Common myeloid progenitor, CD34-positive (primary cell): ENCODE results near the gene ATXN1.

Experiments used
- CTCF ChIA-PET: fragments of 350-600 bp; sonication (Branson Sonifier 250); formaldehyde crosslinking; loops from one replicate; lab custom pipeline; 2021; ENCODE audit warnings: antibody characterized with exemption; lab: Charles Lee
- POLR2A ChIA-PET: fragments of 350-600 bp; sonication (Branson Sonifier 250); formaldehyde crosslinking; loops from one replicate; lab custom pipeline; 2021; ENCODE audit warnings: antibody characterized with exemption; lab: Charles Lee
- DNase-seq, 3 donors: peaks; one replicate each; pipeline versions ENCODE4 v3.0.0 to v3.0.0-alpha.2; 2013
- H3K27ac ChIP-seq, 2 experiments: 1 replicate in 1 of 2; 2 replicates in 1 of 2; pipeline ENCODE4 v1.7.0; 2013; ENCODE audit warnings: inconsistent platforms in 2 of 2, low read length in 2 of 2, mild to moderate bottlenecking in 2 of 2, low read depth in 1 of 2, moderate library complexity in 1 of 2; ENCODE audit not compliant: severe bottlenecking in 2 of 2, insufficient read depth in 1 of 2, poor library complexity in 1 of 2
- H3K27me3 ChIP-seq, 5 experiments: replicated peaks in 2 of 5; 1 replicate in 3 of 5; 2 replicates in 2 of 5; pipeline versions ENCODE4 v1.6.1 to v1.7.0; 2013; ENCODE audit warnings: low read length in 4 of 5, mild to moderate bottlenecking in 2 of 5, moderate library complexity in 2 of 5, inconsistent platforms in 1 of 5; ENCODE audit not compliant: insufficient read depth in 5 of 5, control insufficient read depth in 4 of 5
- H3K36me3 ChIP-seq, 4 experiments: 1 replicate in 2 of 4; 2 replicates in 2 of 4; pipeline versions ENCODE4 v1.6.1 to v1.7.0; 2013; ENCODE audit warnings: low read length in 3 of 4, control low read depth in 1 of 4, mild to moderate bottlenecking in 1 of 4; ENCODE audit not compliant: control insufficient read depth in 4 of 4, insufficient read depth in 4 of 4
- H3K4me1 ChIP-seq, 4 experiments: 1 replicate in 3 of 4; 2 replicates in 1 of 4; pipeline versions ENCODE4 v1.6.1 to v1.7.1; 2013; ENCODE audit warnings: low read length in 3 of 4, mild to moderate bottlenecking in 3 of 4, control low read depth in 1 of 4, inconsistent platforms in 1 of 4, moderate library complexity in 1 of 4; ENCODE audit not compliant: control insufficient read depth in 4 of 4, insufficient read depth in 4 of 4; ENCODE audit errors: control extremely low read depth in 1 of 4
- H3K4me3 ChIP-seq, 7 experiments: 1 replicate in 4 of 7; 2 replicates in 3 of 7; pipeline versions ENCODE4 v1.5.1 to v1.7.0; 2013; ENCODE audit warnings: mild to moderate bottlenecking in 7 of 7, low read length in 6 of 7, moderate library complexity in 6 of 7, inconsistent platforms in 2 of 7, low read depth in 2 of 7, control low read depth in 1 of 7; ENCODE audit not compliant: insufficient read depth in 4 of 7, control insufficient read depth in 1 of 7; ENCODE audit errors: extremely low read depth in 1 of 7
- H3K9me3 ChIP-seq, 5 experiments: 1 replicate in 4 of 5; 2 replicates in 1 of 5; pipeline versions ENCODE4 v1.6.1 to v1.7.1; 2013; ENCODE audit warnings: low read length in 4 of 5, mild to moderate bottlenecking in 2 of 5, inconsistent platforms in 1 of 5, low read depth in 1 of 5, moderate library complexity in 1 of 5; ENCODE audit not compliant: control insufficient read depth in 4 of 5, insufficient read depth in 2 of 5; ENCODE audit errors: control extremely low read depth in 1 of 5
- WGBS: methylation state at CpG from one replicate; pipeline ENCODE4 v1.1.5; 2013; ENCODE audit not compliant: insufficient coverage; 5-methylcytosine and 5-hydroxymethylcytosine counted together

ATXN1 gene

DNA sequence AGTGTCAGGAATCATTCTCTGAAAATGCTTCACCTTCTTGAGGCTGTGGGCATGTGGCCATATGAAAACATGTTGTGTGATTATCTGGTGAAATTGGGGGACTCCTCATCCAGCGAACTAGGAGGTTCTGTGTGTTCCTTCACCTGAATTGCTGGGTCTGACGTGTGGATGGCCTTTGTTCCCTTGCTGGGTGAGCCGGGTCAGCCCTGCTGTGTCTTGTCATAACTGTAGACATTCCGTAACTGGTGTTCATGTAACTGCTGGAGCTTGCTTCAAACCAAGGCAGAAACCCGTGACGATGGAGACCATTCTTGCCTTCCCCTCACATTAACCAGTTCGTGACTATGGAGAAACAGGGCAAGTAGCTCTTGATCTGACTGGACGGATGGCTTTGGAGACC, 399.4 kb downstream of the ATXN1 start:
- CTCF ChIA-PET = no interaction called here
- Histone ChIP-seq H3K36me3 (peaks cover 0 to 5% (median 0%) of the 10 kb centered on the region in 4 experiments), H3K27me3 (no peaks in the 10 kb centered on the region), H3K27ac (no peak overlapping the region), H3K4me1 (no peaks in the 10 kb centered on the region), H3K4me3 (no peak overlapping the region), H3K9me3 (no peaks in the 10 kb centered on the region)
- WGBS = 89% methylated on average over 7 of the region's 8 CpGs
- DNase-seq = no peak
- POLR2A ChIA-PET = no interaction called here

DNA sequence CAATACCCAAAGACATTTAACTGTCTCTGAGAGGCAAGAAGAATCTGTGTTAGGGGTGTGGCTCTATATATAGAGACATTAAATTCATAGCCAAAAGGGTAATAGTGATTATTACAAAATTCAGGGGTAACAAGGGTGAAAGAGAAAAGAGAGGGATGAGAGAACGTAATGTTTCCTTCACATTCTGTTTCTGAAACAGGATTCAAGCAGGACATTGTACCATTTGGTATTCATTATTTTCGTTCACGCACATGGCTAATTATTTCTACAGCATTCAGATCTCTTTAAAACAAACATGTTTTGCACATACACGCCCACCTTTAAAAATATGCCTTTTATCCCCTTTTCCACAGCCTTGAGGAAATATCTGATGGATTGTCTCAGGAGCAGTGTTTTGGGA, 400.1 kb downstream of the ATXN1 start:
- no peak overlapping the region for H3K4me3 ChIP-seq
- ChIA-PET POLR2A (no interaction called here), CTCF (no interaction called here)
- DNase-seq = no peak
- no peaks in the 10 kb centered on the region for H3K27me3 ChIP-seq
- peaks cover 0 to 5% (median 0%) of the 10 kb centered on the region in 4 experiments for H3K36me3 ChIP-seq
- no peaks in the 10 kb centered on the region for H3K9me3 ChIP-seq
- 100% methylated on average over 2 of the region's 4 CpGs for WGBS
- no peaks in the 10 kb centered on the region for H3K4me1 ChIP-seq
- no peak overlapping the region for H3K27ac ChIP-seq

DNA sequence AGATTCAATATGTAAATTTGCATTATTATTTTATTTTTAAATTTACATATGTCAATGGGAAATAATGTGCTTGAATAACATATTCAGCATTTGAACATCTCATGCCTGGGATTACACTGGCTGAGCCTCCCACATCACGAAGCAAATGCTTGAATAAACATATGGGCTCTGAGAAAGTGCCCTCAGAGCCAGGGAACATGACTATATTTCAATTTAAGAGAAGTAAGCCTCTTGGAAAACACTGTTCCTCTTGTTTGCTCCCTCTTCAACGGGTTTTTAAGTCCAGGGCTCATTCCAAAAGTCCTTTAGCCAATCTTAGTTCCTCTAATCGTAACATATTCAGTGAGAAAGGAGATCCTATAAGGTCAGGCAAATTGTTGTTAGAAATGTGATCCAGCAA, 400.9 kb downstream of the ATXN1 start:
- Histone ChIP-seq H3K4me1 (no peaks in the 10 kb centered on the region), H3K4me3 (no peak overlapping the region), H3K9me3 (no peaks in the 10 kb centered on the region), H3K27ac (no peak overlapping the region), H3K36me3 (peaks cover 0 to 5% (median 0%) of the 10 kb centered on the region in 4 experiments), H3K27me3 (no peaks in the 10 kb centered on the region)
- WGBS = 93% methylated on average over 3 of the region's 3 CpGs
- ChIA-PET POLR2A (no interaction called here), CTCF (interaction anchor here (1.3 kb wide), 1 partner anchor 23 kb away, joined by 3 read pairs; no protein-coding TSS in a partner anchor)
- no peak for DNase-seq

DNA sequence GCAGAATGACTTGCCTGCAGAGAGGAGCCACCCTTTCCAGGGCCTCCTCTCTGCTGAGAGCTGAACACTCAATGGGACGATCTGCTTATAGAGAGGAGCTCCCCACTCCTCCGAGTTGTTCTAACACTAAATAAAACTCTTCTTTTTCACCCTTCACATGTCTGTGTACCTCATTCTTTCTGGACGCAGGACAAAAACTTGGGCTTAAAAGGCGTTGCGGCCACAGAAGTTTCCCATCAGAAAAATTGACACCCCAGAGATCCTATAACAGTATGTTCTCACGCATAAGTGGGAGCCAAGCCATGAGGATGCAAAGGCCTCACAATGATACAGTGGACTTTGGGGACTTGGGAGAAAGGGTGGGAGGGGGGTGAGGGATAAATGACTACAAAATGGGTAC, 401.7 kb downstream of the ATXN1 start:
- no peaks in the 10 kb centered on the region for H3K4me1 ChIP-seq
- peaks cover 0 to 5% (median 0%) of the 10 kb centered on the region in 4 experiments for H3K36me3 ChIP-seq
- no peak for DNase-seq
- H3K9me3 ChIP-seq = no peaks in the 10 kb centered on the region
- no peak overlapping the region for H3K4me3 ChIP-seq
- H3K27ac ChIP-seq = no peak overlapping the region
- CTCF ChIA-PET = interaction anchor here (1.3 kb wide), 1 partner anchor 23 kb away, joined by 3 read pairs; no protein-coding TSS in a partner anchor
- POLR2A ChIA-PET = no interaction called here
- WGBS = 100% methylated on average over 2 of the region's 6 CpGs
- no peaks in the 10 kb centered on the region for H3K27me3 ChIP-seq

DNA sequence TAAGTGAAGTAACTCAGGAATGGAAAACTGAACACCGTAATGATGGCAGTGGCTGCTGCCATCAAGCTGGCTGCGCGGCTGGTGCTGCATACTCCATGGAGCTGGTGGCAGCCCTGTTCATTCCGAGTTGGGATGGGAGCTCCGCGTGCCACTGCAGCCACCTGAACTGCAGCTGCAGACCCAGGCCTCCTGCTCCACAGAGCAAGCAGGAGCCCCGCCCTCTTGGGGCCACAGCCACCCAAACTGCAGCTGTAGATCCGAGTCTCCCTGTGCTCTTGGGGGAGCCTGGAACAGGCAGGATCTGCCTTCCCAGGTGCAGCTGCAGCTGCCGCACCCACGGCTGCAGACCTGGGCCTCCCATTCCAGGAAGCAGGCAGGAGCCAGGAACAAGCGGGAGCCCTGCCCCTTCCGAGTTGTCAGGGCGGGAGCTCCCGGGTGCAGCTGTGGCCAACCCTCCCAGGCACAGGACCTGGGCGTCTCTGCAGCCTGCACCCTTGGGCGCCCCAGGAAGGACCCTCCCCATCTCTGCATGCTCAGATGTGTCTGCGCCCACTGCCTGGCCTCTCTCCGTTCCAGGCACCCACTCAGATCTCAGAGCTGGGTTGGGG, 402.6 kb downstream of the ATXN1 start:
- POLR2A ChIA-PET = no interaction called here
- no peak overlapping the region for H3K27ac ChIP-seq
- peaks cover 0 to 5% (median 0%) of the 10 kb centered on the region in 4 experiments for H3K36me3 ChIP-seq
- CTCF ChIA-PET = no interaction called here
- DNase-seq = no peak
- H3K4me1 ChIP-seq = no peaks in the 10 kb centered on the region
- no peaks in the 10 kb centered on the region for H3K9me3 ChIP-seq
- no peaks in the 10 kb centered on the region for H3K27me3 ChIP-seq
- H3K4me3 ChIP-seq = no peak overlapping the region
- 95% methylated on average over 16 of the region's 18 CpGs for WGBS

DNA sequence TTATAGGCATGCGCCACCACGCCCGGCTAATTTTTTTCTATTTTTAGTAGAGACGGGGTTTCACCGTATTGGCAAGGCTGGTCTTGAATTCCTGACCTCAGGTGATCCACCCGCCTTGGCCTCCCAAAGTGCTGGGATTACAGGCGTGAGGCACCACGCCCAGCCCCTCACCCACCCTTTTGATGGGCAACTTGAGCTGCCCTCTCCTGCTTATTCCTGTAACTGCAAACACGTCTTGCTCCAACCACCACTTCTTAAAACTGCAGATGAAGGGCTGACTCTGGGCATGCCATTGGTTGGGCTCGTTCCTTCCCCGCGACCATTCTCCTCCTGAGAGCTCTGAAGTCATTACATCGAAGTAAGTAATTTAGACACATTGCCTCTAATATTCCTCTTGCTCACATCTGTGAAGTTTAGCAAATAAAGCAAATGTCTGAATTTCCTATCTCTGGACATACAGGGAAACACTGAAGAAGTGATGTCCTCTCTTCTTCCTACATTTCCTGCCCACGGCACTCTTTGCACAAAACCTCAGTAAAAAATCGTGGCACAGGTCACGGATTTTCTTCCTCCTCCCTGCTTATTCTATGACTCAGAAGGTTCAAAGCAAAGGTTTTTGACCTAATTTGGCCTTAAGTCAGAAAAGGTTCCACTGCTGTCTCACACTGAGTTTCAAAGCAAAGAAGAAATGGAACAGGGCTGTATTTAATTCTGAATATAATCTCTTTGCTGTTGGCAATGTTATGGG, 405.4 kb downstream of the ATXN1 start:
- H3K4me1 ChIP-seq = no peaks in the 10 kb centered on the region
- H3K27ac ChIP-seq = no peak overlapping the region
- DNase-seq = no peak
- H3K27me3 ChIP-seq = no peaks in the 10 kb centered on the region
- CTCF ChIA-PET = interaction anchor here (0.8 kb wide), 1 partner anchor 23 kb away, joined by 3 read pairs; no protein-coding TSS in a partner anchor
- H3K9me3 ChIP-seq = no peaks in the 10 kb centered on the region
- no peaks in the 10 kb centered on the region for H3K36me3 ChIP-seq
- POLR2A ChIA-PET = no interaction called here
- 95% methylated on average over 16 of the region's 16 CpGs for WGBS
- no peak overlapping the region for H3K4me3 ChIP-seq

DNA sequence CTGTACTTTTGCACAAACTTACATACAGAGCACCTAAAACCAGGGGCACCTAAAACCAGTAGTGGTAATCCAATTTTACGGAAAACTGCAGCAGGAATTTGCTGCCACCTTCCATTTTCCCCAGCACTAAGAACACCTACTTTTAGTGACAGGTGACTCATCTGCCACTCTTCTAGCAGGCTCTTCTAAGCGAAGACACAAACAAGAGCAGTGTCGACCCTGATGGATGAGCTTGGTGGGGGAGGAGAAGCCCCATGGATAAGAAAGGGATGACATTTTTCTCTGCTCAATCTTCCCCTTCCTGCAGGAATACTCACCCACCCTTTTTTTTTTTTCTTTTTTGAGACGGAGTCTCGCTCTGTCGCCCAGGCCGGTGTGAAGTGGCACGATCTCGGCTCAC, 406.0 kb downstream of the ATXN1 start:
- WGBS = 100% methylated on average over 3 of the region's 9 CpGs
- ChIA-PET CTCF (interaction anchor here (0.8 kb wide), 1 partner anchor 23 kb away, joined by 3 read pairs; no protein-coding TSS in a partner anchor), POLR2A (no interaction called here)
- Histone ChIP-seq H3K27me3 (no peaks in the 10 kb centered on the region), H3K4me1 (no peaks in the 10 kb centered on the region), H3K36me3 (no peaks in the 10 kb centered on the region), H3K27ac (no peak overlapping the region), H3K4me3 (no peak overlapping the region), H3K9me3 (no peaks in the 10 kb centered on the region)
- no peak for DNase-seq
